Stimulated activated CD8-positive, alpha-beta memory T cell treated with anti-CD3 and anti-CD28 coated beads, Interleukin-12 subunit alpha, Interleukin-12 subunit beta, amount 100 ng/mL, for 24 hours (primary cell): ENCODE measurements around the gene KCNJ4.

ENCODE experiments used
- DNase-seq: peaks from one replicate; pipeline ENCODE4 v3.0.0-alpha.2; 2020; ENCODE audit errors: extremely low read depth

KCNJ4 gene

DNA sequence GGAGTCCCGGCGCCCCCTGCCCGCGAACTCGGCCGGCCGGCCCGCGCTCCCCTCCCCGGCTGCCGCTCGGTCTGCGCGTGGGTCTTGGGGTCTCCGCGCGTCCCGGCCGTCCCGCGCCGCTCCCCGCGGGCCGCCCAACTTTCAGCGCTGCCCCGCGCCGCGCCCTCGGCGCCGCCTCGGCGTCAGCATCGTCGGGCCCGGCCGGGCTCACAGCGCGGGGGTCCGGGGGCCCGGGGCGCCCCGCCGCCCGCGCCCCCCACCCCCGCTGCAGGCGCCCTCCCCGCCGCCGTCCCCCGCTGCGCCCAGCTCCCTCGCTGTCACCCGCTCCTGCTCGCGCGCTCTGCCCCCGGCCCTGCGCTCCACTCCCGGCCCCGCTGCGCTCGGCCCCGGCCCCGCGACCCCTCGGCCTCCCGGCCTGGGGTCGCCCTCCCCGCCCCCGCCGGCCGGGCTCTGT, at the start of gene KCNJ4:
Gene KCNJ4, minus strand, starts transcription at position 124 of the 454 bp plus-strand sequence. CDS start 27,067 bp downstream, outside the sequence.
- no peak for DNase-seq

DNA sequence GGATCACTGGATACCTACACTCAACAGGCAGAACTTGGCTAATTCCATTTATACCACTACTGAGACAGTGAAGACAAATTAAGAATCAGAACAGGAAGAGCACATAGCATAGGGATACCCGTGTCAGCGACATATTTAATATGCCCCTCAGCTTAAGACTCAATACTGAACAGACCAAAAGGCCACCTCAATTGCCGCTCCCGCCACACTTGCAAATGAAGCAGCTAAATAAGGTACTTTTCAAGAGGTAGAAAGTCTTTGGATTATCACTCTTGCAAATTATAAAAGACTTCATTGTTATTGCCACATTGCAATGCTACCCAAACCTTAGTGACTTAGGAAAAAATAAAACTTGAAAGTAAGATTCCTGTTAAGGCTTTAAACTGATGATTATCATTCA, 48.0 kb upstream of the KCNJ4 start:
- no peak for DNase-seq

DNA sequence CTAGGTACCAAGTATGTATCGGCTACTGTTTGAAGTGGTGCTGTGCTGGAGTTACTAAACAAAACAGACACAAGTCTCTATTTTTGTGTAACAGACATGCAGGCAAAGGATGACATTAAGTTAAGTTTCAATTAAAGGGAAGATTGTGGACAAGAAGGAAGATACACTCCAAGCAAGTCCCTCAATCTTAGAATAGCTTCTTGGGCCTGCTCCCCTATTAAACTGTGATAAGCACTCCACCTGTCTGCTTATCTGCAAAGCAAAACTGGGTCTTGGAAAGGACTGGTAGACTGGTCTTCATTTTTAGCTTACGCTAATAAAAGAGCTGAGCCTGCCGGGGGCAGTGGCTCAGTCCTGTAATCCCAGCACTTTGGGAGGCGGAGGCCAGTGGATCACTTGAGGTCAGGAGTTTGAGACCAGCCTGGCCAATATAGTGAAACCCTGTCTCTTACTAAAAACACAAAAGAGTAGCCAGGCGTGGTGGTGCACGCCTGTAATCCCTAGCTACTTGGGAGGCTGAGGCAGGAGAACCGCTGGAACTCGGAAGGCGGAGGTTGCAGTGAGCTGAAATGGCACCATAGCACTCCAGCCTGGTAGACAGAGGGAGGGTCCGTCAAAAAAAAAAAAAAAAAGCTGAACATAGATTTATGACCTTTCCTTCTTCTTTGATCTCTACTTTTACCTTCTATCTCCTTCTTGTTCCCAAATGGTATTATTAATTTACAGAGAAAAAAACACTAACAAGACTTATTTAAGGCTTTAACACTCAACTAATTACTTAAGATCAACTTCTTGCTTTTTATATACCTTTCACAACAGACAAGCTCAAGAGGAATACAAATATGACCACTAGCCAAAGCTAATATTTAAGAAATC, 47.0 kb upstream of the KCNJ4 start:
- no peak for DNase-seq

DNA sequence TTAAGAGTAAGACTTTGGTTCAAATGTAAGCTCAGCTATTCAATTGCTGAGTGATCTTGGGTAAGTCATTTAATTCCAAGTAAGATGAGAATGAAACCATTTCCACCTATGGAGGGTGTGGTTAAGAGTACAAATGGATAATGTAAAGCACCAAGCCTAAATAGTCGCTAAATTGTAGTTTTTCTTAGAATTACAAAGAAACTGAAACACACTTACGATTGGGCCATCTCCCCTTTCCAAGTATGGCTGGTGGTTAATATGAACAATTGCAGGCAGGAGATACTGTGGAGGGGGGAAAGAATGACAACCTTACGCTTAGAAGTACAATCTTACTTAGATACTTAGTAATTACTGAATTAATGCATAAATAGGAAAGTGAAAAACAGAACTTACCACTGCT, 42.9 kb upstream of the KCNJ4 start:
- no peak for DNase-seq

DNA sequence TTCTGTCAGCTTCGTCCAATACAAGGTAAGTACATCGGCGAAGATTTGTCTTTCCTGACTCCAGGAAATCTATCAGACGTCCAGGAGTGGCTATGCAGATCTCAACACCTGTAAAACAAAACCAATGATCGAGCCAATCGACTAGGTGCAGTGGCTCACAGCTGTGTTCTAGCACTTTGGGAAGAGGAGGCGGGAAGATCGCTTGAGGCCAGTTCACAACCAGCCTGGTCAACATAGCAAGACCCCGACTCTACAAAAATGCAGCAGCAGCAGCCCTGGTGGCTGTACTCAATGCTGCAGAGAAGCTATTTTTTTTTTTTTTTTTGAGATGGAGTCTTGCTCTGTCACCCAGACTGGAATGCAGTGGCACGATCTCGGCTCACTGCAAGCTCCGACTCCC, 39.9 kb upstream of the KCNJ4 start:
- no peak for DNase-seq

DNA sequence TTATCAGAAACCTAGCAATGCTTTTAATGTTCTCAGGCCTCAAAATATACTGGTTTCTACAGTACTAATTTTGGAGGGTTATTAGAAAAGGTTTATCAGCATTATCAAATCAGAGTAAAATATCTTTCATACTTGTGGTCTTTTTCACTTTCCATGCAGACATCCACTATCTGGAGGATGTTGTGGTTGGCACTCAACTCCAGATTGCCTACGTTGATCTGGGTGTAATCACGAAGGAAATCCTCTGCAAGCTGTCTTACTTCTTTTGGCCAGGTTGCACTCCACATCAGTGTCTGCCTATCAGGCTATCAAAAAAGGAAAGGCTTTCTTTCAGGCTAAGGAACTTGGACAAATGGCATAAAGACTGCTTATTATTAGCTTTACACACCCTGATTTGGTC, 39.5 kb upstream of the KCNJ4 start:
- DNase-seq, result no peak

DNA sequence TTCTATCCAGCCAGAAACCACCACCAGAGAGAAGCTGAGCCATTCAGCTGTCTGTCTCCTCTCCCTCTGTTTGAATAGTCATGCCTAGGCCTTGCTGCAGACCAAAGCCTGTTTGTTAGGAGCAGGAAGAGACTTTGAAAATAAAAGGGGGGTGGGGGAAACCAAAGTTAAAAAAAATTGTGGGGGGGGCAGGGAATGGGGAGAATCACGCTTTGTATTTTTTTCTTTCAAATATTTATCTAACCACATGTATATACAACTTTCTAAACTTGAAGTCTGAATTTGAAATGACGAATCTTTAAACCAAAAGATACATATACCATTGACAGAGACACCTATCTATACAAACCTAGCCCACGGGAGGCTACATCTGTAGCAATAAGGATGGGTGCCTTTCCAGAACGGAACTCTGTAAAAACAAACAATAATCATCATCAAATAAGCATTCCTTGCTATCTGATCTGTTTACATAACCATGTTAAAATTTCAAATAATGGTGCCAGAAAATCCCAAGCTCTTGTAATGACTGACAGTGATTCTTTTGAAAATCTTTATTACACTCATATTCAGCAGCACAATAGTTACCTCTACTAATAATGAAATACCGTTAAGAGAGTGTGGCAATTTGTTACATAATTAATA, 36.8 kb upstream of the KCNJ4 start:
- DNase-seq, result no peak

DNA sequence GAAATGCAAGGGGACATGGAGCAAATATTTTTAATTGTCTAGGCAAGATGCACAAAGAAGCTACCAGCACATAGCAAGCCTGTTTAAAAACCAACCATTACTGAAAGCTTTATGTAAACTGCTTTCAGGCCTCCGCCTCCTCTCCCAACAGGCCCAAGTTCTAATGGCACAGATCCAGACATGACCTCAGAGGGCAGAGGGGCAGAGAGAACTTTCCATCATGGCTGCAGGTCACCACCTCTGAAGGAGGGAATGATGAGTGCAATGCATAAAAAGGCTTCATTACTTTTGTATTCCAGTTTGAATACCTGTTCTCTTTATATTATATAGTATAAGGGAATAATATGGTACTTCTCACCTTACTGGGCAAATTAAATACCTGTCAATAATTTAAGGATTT, 35.9 kb upstream of the KCNJ4 start:
- no peak for DNase-seq

DNA sequence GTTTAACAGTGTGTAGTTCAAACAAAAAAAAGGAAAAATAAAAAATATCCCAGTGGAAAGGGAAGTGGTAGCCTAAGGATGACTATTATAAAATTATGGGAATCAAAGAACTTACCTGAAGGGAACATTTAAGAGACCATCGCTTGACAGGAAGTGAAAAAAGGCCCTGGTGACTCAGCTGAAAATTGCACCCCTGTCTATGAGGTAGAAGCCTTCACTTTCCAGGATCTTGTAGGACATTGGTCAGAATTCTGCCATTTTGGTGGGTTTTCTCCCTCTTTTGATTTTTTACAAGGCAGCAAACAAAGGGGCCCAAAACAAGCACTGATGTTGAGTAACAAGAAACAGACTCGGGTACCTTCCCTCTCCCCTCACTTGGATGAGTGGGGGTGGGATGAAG, 35.5 kb upstream of the KCNJ4 start:
- no peak for DNase-seq

DNA sequence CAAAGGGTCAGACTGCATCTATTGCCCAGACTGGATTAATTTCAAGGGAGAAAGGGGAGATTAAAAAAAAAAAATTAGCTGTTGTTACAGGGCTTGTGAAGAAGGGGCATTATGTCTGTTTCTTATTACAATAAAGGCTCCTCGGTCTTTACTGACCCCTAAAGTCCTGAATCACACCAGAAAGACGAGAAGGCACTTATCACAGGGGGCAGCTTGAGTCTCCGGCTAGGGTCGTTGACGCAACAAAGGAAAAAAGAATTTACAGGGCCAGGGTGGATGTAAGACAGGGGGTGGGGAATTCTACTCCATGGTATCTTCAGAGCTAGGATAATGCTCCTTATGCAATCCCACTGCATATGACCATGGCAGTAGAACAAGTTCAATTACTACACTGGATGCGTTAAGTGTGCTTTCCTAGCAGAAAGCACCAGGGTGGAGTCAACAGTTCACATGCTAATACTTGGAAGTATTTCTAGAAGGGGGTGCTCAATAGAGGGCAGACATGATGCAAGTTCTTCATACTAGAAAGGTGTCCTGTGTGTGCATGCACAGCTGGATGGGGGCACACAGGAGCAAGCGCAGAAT, 34.7 kb upstream of the KCNJ4 start:
- no peak for DNase-seq

DNA sequence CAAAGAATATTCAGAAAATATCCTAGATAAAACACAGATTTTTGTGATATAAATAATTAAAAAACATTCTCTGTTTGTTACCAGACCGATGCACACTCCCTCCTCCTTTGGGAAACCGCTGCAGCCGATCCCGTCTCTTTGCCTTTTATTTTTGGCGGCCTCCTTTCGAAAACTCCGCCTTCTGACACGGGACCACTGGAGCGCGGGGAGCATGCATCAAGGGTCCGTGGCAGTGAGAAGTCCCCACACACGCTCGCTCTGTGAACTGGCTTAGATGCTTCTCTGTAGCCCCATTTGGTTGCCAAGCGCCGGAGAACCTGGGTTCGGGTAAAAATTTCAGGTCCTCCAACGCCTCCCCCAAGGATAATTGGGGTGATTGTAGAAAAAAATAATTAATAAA, 34.1 kb upstream of the KCNJ4 start:
- no peak for DNase-seq

DNA sequence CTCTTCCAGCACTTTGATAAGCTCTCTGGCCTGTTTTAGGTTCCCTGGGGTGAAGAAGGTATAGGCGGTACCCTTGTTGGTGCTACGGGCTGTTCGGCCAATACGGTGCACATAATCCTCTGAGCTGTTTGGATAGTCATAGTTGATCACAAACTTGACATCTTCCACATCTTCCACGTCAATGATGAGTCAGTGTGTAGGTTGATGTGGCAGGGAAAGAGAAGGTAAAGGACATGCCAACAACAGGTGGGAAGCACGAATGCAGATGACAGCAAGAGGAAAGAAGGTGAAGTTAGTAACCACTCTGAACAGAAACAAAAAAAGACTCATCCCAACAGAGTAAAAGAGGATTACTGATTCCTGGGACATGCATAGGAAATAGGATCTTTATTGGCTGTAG, 32.9 kb upstream of the KCNJ4 start:
- no peak for DNase-seq

DNA sequence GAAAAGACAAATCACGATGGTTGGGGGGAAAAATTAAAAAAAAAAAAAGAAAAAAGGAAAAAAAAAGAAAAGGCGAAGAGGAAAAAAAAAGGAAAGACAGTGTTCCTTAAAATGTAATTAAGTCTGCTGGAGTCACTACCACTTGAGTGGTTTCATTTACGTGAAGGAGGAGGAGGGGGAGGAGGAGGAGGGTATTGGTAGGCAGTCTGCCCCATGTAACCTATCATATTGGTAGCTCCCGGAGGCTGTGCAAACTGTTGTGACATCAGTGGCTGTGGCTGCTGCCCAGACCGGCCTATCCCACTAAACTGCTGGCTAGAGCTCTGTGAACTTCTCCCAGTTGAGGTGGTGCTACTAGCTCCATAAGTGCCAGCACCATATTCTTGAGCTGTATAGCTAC, 30.8 kb upstream of the KCNJ4 start:
- no peak for DNase-seq

DNA sequence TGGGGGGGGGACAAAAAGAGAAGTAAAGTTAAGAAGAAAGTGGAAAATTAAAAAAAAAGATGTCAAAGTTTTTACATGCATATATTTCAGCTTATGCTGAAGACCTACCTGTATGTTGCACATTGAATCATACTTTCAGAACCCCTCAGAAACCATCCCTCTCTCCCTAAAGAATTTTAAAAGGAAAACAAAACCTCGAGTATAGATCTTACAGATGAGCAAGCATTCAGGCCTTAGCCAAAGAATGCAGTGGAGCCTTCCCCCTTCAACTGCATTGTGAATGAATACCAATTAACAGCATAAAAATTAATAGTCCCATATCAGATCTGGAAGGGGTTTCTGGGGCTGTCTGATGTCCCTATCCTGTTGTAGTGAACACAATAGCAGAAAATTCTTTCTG, 29.2 kb upstream of the KCNJ4 start:
- DNase-seq, result no peak

DNA sequence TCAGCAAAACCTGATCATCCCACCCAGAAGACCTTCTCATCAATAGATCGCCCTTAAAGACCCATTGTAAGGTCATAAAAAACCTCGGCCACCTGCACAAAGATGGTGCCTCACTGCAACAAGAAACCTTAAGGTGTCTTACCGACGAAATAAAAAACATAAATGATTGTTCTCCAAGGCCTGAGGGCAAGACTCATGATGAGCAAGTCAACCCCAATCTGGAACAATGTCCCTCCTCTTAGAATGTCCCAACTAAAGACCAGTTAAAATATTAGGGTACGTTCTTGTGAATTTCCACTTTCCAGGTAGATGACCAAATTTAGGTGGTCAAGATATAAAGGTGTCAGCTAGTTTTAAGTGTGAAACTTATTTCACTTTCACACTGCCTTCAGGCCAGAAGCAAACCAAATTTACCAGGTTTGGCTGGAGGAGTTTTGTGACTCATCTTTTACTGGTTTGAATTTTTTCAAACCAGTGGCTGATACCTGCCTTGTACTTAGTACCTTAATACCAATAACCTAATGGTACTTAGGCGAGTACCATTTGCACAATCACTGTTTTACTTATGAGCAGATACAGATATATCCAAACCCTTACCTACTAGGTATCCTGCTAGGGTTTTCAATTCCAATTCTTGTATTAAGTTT, 27.8 kb upstream of the KCNJ4 start:
- no peak for DNase-seq

DNA sequence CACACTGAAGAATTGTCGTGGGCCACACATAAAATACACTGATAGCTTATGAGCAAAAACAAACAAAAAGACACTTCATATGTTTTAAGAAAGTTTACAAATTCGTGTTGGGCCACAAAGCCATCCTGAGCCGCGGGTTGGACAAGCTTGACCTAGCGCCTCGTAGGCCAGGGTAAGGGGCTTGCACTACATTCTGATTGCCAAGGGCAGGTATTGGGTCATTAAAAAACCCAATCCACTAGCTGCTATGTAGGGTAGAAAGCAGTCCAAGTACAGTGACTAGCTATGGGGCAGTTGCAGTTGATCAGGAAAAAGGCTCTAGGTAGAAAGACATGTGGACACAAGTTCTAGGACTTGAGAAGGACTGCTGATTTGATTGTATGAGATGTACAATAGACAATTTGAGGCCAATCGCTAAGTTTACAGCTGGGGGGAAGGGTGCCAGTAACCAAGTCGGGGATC, 26.9 kb upstream of the KCNJ4 start:
- no peak for DNase-seq

DNA sequence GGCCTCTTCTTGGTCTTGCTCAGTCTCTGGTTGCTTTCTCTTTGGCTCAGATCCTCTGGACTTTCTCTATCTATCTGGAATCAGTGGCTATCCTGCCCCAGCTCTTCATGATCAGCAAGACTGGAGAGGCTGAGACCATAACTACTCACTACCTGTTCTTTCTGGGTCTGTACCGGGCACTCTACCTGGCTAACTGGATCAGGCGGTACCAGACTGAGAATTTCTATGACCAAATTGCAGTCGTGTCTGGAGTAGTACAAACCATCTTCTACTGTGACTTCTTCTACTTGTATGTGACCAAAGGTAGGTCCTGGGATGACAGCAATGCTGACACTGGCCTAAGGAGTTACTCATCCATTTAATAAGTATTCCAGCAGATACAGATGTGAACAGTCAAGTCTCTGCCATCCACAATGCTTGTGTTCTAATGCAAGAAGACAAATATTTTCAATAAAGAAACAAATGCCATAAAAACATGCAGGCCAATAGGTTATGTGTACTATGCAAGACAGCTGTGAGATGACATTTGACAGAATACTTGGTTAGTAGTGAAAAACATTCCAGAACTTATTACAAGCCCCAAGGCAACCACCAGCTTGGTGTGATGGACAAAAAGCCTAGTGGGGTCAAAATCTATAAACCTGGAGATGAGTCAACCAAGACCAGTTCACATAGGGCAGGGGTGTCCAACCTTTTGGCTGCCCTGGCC, 26.3 kb upstream of the KCNJ4 start:
- no peak for DNase-seq

DNA sequence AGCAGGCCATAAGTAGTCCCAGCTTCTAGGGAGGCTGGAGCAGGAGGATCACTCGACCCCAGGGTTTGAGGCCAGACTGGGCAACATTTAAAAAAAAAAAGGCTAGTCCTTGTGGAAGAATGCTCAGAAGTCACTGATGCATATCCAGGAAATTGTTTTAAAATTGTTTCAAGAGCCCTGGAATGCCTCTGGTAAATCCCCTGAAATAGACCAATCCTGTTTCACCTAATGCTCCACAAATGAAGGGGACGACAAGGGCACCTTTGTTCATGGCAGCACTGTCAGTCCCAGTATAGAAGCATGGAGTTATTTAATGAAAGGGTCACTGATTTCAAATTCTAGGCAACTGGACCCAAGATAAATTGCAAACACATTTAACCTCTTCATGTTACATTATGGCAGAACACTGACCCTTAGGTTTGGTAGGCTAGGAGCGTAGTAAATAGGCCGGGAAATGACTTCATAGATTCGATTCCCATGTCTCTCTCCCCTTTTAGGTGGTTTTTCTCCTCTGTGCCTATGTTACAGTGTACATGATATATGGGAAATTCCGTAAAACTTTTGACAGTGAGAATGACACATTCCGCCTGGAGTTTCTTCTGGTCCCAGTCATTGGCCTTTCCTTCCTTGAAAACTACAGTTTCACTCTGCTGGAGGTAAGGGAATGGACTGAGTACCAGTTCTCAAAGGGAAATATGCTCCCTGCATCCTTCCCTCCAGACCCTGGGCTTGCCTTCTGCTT, 24.3 kb upstream of the KCNJ4 start:
- DNase-seq, result no peak

DNA sequence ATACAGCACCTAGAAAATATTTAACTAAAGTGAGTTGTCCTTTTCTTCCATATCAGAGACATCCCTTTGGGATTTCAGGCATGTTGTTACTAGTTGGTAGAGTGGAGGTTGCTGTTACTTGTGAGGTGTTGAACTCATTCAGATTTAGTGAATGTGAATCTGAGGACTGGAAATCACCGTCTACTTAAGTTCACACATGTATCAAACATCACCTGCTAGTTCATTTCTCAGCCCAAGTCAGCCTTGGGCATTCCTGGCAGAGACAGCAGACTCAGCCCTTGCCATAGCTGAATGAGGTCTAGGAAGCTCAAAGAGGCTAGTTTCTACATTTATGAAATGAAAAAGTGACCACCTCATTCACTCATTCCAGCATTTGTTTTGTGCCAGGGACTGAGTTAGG, 22.6 kb upstream of the KCNJ4 start:
- DNase-seq, result no peak

DNA sequence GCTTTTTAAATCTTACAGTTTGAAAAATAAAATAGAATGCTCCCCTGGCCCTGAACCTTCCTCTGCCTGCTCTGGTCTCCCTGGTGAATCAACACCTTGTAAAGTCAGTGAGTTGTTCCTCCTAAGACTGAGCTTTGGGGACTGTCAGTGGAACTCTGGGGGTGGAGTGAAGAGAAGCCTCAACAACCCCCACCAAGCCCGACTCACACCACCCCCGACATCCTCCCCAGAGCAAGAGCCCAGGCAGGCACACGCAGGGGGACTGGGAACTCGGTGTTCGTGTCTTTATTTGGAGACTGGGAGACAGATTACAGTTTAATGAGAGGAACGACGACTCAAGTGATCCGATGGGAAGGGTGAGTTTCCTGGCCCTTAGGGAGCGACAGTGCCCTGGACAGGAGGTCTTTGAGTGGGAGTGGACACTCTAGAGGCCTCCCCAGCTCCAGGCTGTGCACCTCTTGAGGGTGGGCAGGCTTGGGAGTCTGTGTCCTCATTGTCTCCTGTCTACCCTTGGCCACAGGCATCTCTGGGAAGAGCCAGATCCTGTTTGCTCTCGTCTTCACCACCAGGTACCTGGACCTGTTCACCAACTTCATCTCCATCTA, 19.1 kb upstream of the KCNJ4 start:
- no peak for DNase-seq

DNA sequence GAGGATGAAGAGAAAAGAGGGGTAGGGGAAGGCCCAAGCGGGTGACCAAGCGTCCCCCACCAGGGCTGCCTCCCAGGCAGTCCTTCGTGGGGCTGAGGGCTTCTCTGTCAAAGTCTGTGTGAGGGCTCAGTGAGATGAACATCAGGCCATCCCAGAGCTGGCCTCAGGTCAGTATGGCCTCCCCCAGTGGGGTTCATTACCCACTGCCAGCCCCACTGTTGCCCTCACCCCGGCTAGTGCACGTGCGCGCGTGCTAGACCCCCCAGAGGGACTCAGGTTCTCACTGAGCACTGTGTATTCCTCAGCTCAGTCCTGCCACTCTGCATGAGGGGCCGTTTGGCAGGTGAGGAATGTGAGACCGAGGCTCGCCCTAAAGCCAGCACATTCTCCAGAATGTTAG, 16.2 kb upstream of the KCNJ4 start:
- DNase-seq, result no peak
